Stomach (tissue), 9 donors: Measurements from ENCODE around the gene SAP30. TPM values are rescaled to one million over a fixed set of nuclear protein-coding genes. Genes with fewer than 3 reads are reported as not detected.

Experiments
- DNase-seq, 2 donors: peaks; one replicate each; pipeline versions ENCODE4 v3.0.0 to v3.0.0-alpha.2; 2013 to 2019
- H3K27ac ChIP-seq, 5 donors: fragments of 200-600 bp in 4 of 5; sonication (generic) in 4 of 5; one replicate each; pipeline ENCODE4 v1.5.1; 2013 to 2019; ENCODE audit warnings: mild to moderate bottlenecking in 1 of 5, moderate library complexity in 1 of 5
- H3K27me3 ChIP-seq, 3 donors: fragments of 200-600 bp; sonication (generic); one replicate each; pipeline ENCODE4 v1.5.1; 2017 to 2019; ENCODE audit warnings: mixed run types in 1 of 3
- H3K36me3 ChIP-seq, 4 donors: fragments of 200-600 bp; sonication (generic); 1 replicate in 3 of 4; 2 replicates in 1 of 4; pipeline ENCODE4 v1.5.1; 2016 to 2019
- H3K4me1 ChIP-seq, 4 donors: fragments of 200-600 bp; sonication (generic); one replicate each; pipeline ENCODE4 v1.5.1; 2016 to 2019
- H3K4me3 ChIP-seq, 4 donors: fragments of 200-600 bp; sonication (generic) in 3 of 4; one replicate each; pipeline ENCODE4 v1.5.1; 2016 to 2019; ENCODE audit warnings: mild to moderate bottlenecking in 1 of 4
- H3K9me3 ChIP-seq, 4 donors: fragments of 200-600 bp; sonication (generic); one replicate each; pipeline ENCODE4 v1.5.1; 2016 to 2019
- CTCF ChIP-seq, 7 experiments: fragments of 450-650 bp in 4 of 7; fragments of 200-600 bp in 3 of 7; sonication (generic) in 3 of 7; IDR thresholded peaks; one replicate each; pipeline ENCODE4 v1.5.1; 2016 to 2019; ENCODE audit warnings: antibody characterized with exemption in 7 of 7, control low read depth in 2 of 7, mild to moderate bottlenecking in 1 of 7
- EP300 ChIP-seq: sonication (generic); formaldehyde crosslinking; IDR thresholded peaks from one replicate; pipeline ENCODE4 v1.6.1; 2017; ENCODE audit warnings: antibody characterized with exemption
- POLR2A ChIP-seq, 4 donors: fragments of 450-650 bp; IDR thresholded peaks; one replicate each; pipeline ENCODE4 v1.6.1; 2016; ENCODE audit warnings: antibody characterized with exemption in 4 of 4, control low read depth in 2 of 4, mild to moderate bottlenecking in 1 of 4, moderate library complexity in 1 of 4
- POLR2AphosphoS5 ChIP-seq, 3 donors: sonication (generic); formaldehyde crosslinking; IDR thresholded peaks; one replicate each; pipeline ENCODE4 v1.6.1; 2016; ENCODE audit warnings: antibody characterized with exemption in 3 of 3
- WGBS, 5 donors: extraction: QIAGEN DNeasy Blood & Tissue Kit in 3 of 5; methylation state at CpG; one replicate each; pipeline versions ENCODE4 v1.1.5 to v1.1.7; 2013 to 2018; 5-methylcytosine and 5-hydroxymethylcytosine counted together
- intact Hi-C: fragments of 100-400 bp; cut with DNase I; formaldehyde crosslinking; loops from one replicate; pipeline ENCODE4 v1.15.1; 2023; ENCODE audit warnings: low total_unique reads
- polyA plus RNA-seq, 3 donors: library from polyadenylated mRNA; stranded (reverse); fragments of 200-250 nt; gene quantifications; one replicate each; pipeline ENCODE4 v1.2.3, GENCODE V29; 2013
- total RNA-seq, 5 donors: library from RNA; depleted of rRNA; stranded (reverse); fragments of >200 nt; gene quantifications; one replicate each; pipeline versions ENCODE4 v1.1.0 to v1.2.3, GENCODE V29; 2014 to 2016
- donor health status: healthy with polysubstance abuse.
- donor health status: Bipolar disorder and iron deficiency.
- donor health status: healthy.

The SAP30 gene
- total and polyA plus RNA-seq, 8 donors = 3.1 to 24.0 (median 9.3) TPM

GRCh38 chr4:173397604-173398003 is 26.9 kb downstream of the SAP30 start:
- Histone ChIP-seq H3K4me3 (no peak overlapping the region), H3K36me3 (peaks cover 0 to 21% (median 3%) of the 10 kb centered on the region in 4 donors), H3K9me3 (no peaks in the 10 kb centered on the region), H3K27me3 (no peaks in the 10 kb centered on the region), H3K4me1 (peaks cover 0 to 14% (median 5%) of the 10 kb centered on the region in 4 donors), H3K27ac (peak overlapping the region in 1 of 5 donors; percentile 2)
- 70 to 87% (median 81%) methylated on average over 1 of the region's 1 CpG for WGBS, 5 donors
- no peak for DNase-seq
- TF ChIP-seq EP300 = no peak
- TF ChIP-seq POLR2A (IDR thresholded peaks at IDR 0.05) = no peak
- TF ChIP-seq POLR2AphosphoS5 (IDR thresholded peaks at IDR 0.05) = no peak
- no peak for TF ChIP-seq CTCF (IDR thresholded peaks at IDR 0.05)
- intact Hi-C loops = no loop called here

DNA sequence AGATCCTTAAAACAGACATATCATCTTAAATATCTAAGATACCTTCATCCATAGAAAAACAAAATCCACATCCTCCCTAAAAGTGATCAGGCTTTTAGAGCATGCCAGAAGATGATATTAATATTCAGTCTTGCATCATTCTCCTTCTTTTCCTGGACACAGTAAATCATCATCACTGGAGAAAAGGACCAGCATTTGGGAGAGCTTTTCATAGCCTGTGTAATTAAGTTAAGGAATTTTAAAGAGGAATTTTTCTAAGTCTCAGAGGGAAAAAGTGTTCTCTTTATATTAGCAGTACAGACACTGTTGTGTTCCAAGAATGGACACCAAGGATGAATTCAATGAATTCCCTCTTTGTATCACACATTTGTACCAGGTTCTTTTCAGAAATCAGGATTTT is 27.5 kb downstream of the SAP30 start:
- H3K9me3 ChIP-seq = no peaks in the 10 kb centered on the region
- TF ChIP-seq POLR2AphosphoS5 (IDR thresholded peaks at IDR 0.05) = no peak
- intact Hi-C loops = no loop called here
- H3K27ac ChIP-seq = peak overlapping the region in 1 of 5 donors; percentile 2
- no peak overlapping the region for H3K4me3 ChIP-seq
- peaks cover 0 to 18% (median 1%) of the 10 kb centered on the region in 4 donors for H3K36me3 ChIP-seq
- H3K4me1 ChIP-seq = peaks cover 0 to 14% (median 5%) of the 10 kb centered on the region in 4 donors
- no peak for DNase-seq
- H3K27me3 ChIP-seq = no peaks in the 10 kb centered on the region

DNA sequence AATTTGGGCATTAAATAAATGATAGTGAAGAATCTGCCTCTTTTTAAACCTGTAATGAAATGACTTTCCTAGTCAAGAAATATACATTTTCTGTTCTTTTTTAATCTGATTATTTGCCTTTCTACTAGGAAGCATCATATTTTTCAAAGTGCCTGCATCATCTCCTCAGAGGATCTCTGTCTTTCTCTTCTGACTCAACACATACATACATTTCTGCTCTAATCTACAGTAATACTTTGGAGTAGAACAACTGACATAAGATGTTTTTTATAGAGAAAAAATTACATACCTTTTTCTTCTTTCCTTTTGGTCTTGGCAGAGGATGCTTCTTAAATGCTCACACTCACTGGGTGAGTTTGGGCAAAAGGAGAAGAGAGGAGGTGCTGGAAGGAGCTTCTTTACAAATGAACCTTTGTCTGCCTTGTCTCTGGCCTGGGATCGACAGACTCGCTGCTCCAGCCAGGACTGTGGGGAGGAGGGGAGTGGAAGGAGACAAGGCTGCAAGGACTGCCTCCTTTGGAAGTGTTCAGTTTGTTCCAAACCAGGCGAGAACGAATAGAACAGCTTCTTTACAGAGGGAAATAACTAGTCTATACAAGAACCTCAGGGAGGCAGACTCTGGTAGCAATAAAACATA is 28.1 kb downstream of the SAP30 start, which contains the start of gene SCRG1:
SCRG1 (minus strand) TSS at position 338 of the 637 bp plus-strand sequence. CDS start 7,702 bp downstream, outside the sequence.
- Histone ChIP-seq H3K36me3 (peaks cover 0 to 13% (median 2%) of the 10 kb centered on the region in 4 donors), H3K27ac (peak within 1 kb of the TSS in 1 of 5 donors; percentile 2), H3K27me3 (no peaks in the 10 kb centered on the region), H3K9me3 (no peaks in the 10 kb centered on the region), H3K4me1 (peaks cover 0 to 14% (median 5%) of the 10 kb centered on the region in 4 donors), H3K4me3 (peak within 1 kb of the TSS in 1 of 4 donors; percentile 2)
- WGBS, 5 donors = 49 to 65% (median 63%) methylated on average over 4 of the region's 4 CpGs
- peak in 1 of 2 donors; percentile 71 for DNase-seq
- TF ChIP-seq CTCF (IDR thresholded peaks at IDR 0.05) = no peak
- TF ChIP-seq POLR2AphosphoS5 (IDR thresholded peaks at IDR 0.05) = no peak
- TF ChIP-seq EP300 = no peak
- TF ChIP-seq POLR2A (IDR thresholded peaks at IDR 0.05) = no peak
- intact Hi-C loops = no loop called here

GRCh38 chr4:173401063-173401462 is 30.3 kb downstream of the SAP30 start:
- intact Hi-C loops = no loop called here
- TF ChIP-seq POLR2A (IDR thresholded peaks at IDR 0.05) = no peak
- no peak for TF ChIP-seq CTCF (IDR thresholded peaks at IDR 0.05)
- TF ChIP-seq POLR2AphosphoS5 (IDR thresholded peaks at IDR 0.05) = no peak
- no peak for TF ChIP-seq EP300
- no peaks in the 10 kb centered on the region for H3K9me3 ChIP-seq
- peaks cover 0 to 7% (median 3%) of the 10 kb centered on the region in 4 donors for H3K36me3 ChIP-seq
- no peak overlapping the region for H3K27ac ChIP-seq
- H3K27me3 ChIP-seq = no peaks in the 10 kb centered on the region
- no peak for DNase-seq
- 82 to 91% (median 88%) methylated on average over 4 of the region's 4 CpGs for WGBS, 5 donors
- no peak overlapping the region for H3K4me3 ChIP-seq
- H3K4me1 ChIP-seq = peaks cover 0 to 14% (median 5%) of the 10 kb centered on the region in 4 donors

DNA sequence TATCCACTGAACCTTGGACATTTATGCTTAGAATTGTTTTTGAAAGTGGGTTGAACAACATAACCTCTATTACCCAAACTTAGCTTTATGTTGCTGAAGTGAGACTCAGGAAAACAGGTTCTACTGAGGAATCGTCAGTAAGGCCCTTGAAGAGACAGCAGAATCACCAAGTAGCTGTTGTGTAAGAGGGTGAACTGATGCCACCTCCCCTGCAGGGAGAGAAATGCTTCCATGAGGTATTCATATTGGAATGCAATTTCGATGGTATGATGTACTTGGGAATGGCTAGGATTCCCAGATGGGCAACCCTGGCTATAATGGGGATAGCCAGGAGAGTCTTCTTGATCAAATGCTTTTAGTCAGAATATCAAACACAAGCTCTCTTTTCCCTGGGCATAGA is 32.3 kb downstream of the SAP30 start:
- Histone ChIP-seq H3K4me3 (no peak overlapping the region), H3K27me3 (no peaks in the 10 kb centered on the region), H3K36me3 (peaks cover 0 to 12% (median 3%) of the 10 kb centered on the region in 4 donors), H3K27ac (no peak overlapping the region), H3K9me3 (no peaks in the 10 kb centered on the region), H3K4me1 (peaks cover 0 to 4% (median under 1%) of the 10 kb centered on the region in 4 donors)
- intact Hi-C loops = no loop called here
- DNase-seq = no peak
- WGBS, 5 donors = 86 to 100% (median 92%) methylated on average over 2 of the region's 2 CpGs
- TF ChIP-seq CTCF (IDR thresholded peaks at IDR 0.05) = no peak
- TF ChIP-seq POLR2A (IDR thresholded peaks at IDR 0.05) = no peak
- TF ChIP-seq EP300 = no peak
- TF ChIP-seq POLR2AphosphoS5 (IDR thresholded peaks at IDR 0.05) = no peak
